Small intestine (tissue), 7 donors: ENCODE results near the gene GALE. TPM values are rescaled to one million over a fixed set of nuclear protein-coding genes. Genes with fewer than 3 reads are reported as not detected.

ENCODE experiments used
- DNase-seq, 2 donors: peaks; one replicate each; pipeline versions ENCODE4 v3.0.0 to v3.0.0-alpha.2; 2013
- FAIRE-seq: peaks from 2 replicates; lab custom pipeline; 2012; peaks lifted over from hg19 to GRCh38; lab: Jason Lieb, UNC
- H3K27ac ChIP-seq, 3 donors: one replicate each; pipeline ENCODE4 v1.5.1; 2013; ENCODE audit warnings: low read length in 2 of 3, mild to moderate bottlenecking in 2 of 3, control low read depth in 1 of 3, inconsistent platforms in 1 of 3, low read depth in 1 of 3, moderate library complexity in 1 of 3
- H3K27me3 ChIP-seq, 3 donors: one replicate each; pipeline ENCODE4 v1.6.1; 2013; ENCODE audit warnings: low read length in 3 of 3, inconsistent platforms in 1 of 3; ENCODE audit not compliant: control insufficient read depth in 3 of 3, insufficient read depth in 3 of 3
- H3K36me3 ChIP-seq, 3 donors: one replicate each; pipeline ENCODE4 v1.6.1; 2013; ENCODE audit warnings: low read length in 3 of 3, inconsistent platforms in 1 of 3, low read depth in 1 of 3, mild to moderate bottlenecking in 1 of 3, moderate library complexity in 1 of 3; ENCODE audit not compliant: control insufficient read depth in 3 of 3, insufficient read depth in 2 of 3
- H3K4me1 ChIP-seq, 3 donors: one replicate each; pipeline ENCODE4 v1.6.1; 2013; ENCODE audit warnings: low read length in 2 of 3, inconsistent platforms in 1 of 3, low read depth in 1 of 3, mild to moderate bottlenecking in 1 of 3, moderate library complexity in 1 of 3; ENCODE audit not compliant: control insufficient read depth in 3 of 3, insufficient read depth in 2 of 3
- H3K4me3 ChIP-seq, 3 donors: one replicate each; pipeline ENCODE4 v1.5.1; 2013; ENCODE audit warnings: low read length in 3 of 3, control low read depth in 1 of 3, inconsistent platforms in 1 of 3, low read depth in 1 of 3, mild to moderate bottlenecking in 1 of 3, moderate library complexity in 1 of 3
- H3K9me3 ChIP-seq, 2 donors: one replicate each; pipeline ENCODE4 v1.6.1; 2013; ENCODE audit warnings: low read depth in 1 of 2, low read length in 1 of 2; ENCODE audit not compliant: control insufficient read depth in 2 of 2, insufficient read depth in 1 of 2
- WGBS, 3 donors: extraction: QIAGEN DNeasy Blood & Tissue Kit; methylation state at CpG; one replicate each; pipeline ENCODE4 v1.1.7; 2013; 5-methylcytosine and 5-hydroxymethylcytosine counted together
- polyA plus RNA-seq, 4 donors: library from polyadenylated mRNA; stranded (reverse) in 3 of 4; unstranded in 1 of 4; fragments of 200-250 nt in 3 of 4; fragments of 120-200 nt in 1 of 4; gene quantifications; one replicate each; pipeline versions ENCODE4 v1.2.1 to v1.2.3, GENCODE V29; 2013
- donor health status: healthy with polysubstance abuse.
- donor health status: control.
- donor health status: control.
- donor health status: Bipolar disorder and iron deficiency.
- donor health status: healthy.

GALE gene
- polyA plus RNA-seq, 4 donors = 76.6 to 289 (median 198) TPM

DNA sequence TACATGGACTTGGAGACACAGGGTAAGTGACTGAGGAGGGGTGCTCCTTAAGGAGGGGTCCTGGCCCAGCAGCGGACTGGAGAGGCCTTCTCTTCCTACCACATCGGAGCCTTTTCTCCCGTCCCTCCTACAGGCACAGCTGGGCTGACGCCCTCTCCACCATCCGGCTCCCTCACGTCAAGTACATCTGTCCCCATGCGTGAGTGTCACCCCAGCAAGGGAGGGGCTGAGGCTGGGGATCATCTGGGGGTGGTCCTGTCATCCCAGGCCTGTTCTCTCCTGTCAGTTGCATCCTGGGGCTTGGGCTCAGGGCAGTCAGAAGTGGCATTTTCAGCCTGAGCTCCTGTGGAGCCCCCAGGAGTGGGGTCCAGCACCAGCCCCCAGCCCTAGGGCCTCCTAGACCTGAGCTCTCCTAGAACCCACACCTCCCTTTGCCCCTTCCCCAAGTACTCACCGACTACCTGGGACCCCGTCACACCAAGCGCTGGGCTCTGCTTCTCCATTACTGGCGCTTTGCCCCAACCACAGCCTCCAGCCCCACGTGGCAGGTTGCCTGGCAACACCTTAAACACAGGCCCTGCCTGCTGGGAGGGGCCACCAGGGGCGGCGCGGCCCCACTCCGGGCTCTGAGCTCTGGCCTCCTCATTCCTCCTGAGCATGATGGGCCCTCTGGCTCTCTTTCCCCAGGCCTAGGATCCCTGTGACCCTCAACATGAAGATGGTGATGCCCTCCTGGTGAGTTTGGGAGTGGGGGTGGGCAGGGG lies 7.4 kb downstream of the GALE start:
- no peak for FAIRE-seq
- peaks cover 4 to 48% (median 4%) of the 10 kb centered on the region in 3 donors for H3K4me1 ChIP-seq
- H3K4me3 ChIP-seq = no peak overlapping the region
- DNase-seq = peak; percentile 72 to 89
- H3K27ac ChIP-seq = peak overlapping the region in 1 of 3 donors; percentile 56
- peaks cover 8 to 67% (median 9%) of the 10 kb centered on the region in 3 donors for H3K36me3 ChIP-seq
- H3K27me3 ChIP-seq = no peaks in the 10 kb centered on the region
- no peaks in the 10 kb centered on the region for H3K9me3 ChIP-seq
- WGBS, 3 donors = 45 to 62% (median 54%) methylated on average over 16 of the region's 16 CpGs

DNA sequence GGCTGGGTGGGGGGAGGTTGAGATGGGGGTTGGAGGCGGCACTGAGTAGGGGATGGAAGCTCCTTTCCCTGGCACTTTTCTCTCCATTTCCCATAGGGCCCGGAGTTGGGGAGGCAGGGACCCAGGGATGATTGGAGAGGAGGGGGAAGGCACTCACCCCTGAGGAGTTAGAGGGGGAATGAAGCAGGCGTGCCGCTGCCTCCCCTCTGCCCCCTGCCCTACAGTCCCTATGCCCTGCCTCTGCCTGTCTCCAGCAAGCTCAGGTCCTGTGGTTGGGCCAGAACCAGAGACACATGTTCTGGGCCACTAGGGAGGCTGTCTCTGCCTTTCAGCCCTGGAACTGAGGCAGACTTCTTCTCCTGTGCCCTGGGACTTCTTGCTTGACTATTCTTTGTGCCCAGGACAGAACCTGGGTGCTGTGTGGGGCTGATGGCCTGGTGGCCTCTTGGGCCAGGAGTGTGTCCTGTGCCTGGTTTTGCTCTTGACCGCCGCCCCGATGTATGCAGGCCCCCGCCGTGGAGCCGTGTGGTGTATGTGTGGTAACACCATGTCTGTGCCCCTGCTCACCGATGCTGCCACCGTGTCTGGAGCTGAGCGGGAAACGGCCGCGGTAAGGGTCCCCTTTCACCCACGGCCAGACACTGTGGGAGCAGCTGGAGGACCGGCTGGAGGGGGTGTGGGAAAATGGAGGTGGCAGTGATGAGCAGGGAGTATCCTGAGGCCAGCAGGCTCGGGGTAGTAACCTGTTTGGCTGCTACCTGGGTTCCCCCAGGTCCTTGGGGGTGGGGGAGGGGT lies 8.2 kb downstream of the GALE start:
- no peak for FAIRE-seq
- peaks cover 4 to 41% (median 4%) of the 10 kb centered on the region in 3 donors for H3K4me1 ChIP-seq
- DNase-seq = no peak

DNA sequence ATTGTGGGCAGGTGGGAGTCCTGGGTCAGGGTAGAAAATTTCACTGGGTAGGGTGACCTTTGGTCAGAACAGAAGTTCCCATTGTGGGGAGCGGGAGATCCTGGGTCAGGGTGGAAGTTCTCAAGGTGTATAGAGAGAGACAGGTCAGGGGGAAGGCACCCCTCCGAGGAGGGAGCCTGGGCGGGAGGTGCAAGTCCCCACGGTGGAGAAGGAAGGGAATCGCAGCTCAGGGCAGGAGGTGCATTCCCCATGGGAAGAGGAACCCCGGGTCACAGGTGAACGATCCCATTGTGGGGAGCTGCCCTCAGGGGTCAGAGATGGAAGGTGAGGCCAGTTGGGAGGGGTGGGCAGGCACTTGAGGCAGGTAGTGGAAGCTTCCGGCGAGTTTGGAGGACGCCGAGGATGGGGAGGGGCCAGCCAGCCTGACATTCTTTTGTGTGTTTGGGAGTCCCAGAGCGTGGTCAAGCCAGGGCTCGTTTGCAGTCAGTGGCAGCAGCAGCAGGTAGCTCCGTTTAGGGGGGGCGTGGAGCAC lies 9.0 kb downstream of the GALE start:
- peak; percentile 45 to 60 for DNase-seq
- Histone ChIP-seq H3K27ac (peak overlapping the region; percentile 12 to 87 (median 58)), H3K4me3 (peak overlapping the region; percentile 79 to 89 (median 85)), H3K36me3 (peaks cover 8 to 57% (median 16%) of the 10 kb centered on the region in 3 donors), H3K27me3 (no peaks in the 10 kb centered on the region), H3K9me3 (no peaks in the 10 kb centered on the region), H3K4me1 (peaks cover 4 to 35% (median 4%) of the 10 kb centered on the region in 3 donors)
- no peak for FAIRE-seq
- WGBS, 3 donors = 0 to 2% (median 1%) methylated on average over 15 of the region's 15 CpGs

More for the DNA sequence above, 8.2 kb downstream of the GALE start:
- peak overlapping the region in 2 of 3 donors; percentile 79 to 89 for H3K4me3 ChIP-seq
- peak overlapping the region in 1 of 3 donors; percentile 55 for H3K27ac ChIP-seq
- H3K36me3 ChIP-seq = peaks cover 8 to 61% (median 13%) of the 10 kb centered on the region in 3 donors
- 63 to 73% (median 68%) methylated on average over 18 to 19 of the region's 19 CpGs for WGBS, 3 donors
- H3K9me3 ChIP-seq = no peaks in the 10 kb centered on the region
- no peaks in the 10 kb centered on the region for H3K27me3 ChIP-seq

DNA sequence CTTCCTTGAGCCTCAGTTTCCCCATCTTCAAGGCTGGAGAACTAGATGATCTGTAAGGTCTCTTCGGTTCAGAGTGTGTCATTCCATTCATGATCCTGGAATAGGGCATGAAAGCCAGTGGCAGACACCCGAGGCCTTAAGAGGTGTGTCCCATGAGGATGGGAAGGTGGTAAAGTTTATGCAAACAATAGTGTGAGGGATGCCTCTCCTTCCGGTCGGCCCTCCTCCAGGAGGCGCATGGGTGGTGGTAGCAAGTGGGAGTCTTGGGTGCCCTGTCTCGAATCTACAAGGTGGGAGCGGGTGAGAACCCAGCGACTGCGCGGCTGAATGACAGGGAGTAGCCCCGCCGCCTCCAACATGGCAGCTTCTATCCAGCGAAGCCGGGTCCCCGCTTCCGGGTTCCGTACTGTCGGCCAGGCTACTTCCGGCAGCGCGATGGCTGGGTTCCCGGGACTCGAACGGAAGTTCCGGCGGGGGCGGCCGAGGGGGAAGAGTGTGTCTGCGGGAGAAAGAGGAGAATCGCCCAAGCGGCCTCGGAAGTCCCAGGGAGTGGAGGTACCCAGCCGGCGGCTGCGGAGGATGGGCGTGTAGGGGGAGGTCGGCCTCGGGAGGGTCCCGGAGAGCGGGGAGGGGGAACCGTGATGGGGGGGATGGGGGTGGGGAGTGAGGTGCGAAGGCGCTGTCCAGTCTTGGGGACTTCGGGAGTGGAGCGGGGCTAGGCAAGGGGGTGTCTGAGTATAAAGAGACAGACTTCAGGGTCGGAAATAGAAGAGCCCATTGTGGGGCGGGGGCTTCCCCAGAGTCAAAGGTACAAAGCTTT lies 9.6 kb downstream of the GALE start, which contains the start of gene LYPLA2:
TSS of gene LYPLA2 (plus strand) at position 450 of the 820 bp plus-strand sequence. CDS start 1,538 bp downstream, outside the sequence.
- 1% methylated on average over 47 of the region's 47 CpGs for WGBS, 3 donors
- H3K4me3 ChIP-seq = peak within 1 kb of the TSS; percentile 79 to 89 (median 85)
- H3K27me3 ChIP-seq = no peaks in the 10 kb centered on the region
- peaks cover 10 to 52% (median 16%) of the 10 kb centered on the region in 3 donors for H3K36me3 ChIP-seq
- H3K9me3 ChIP-seq = no peaks in the 10 kb centered on the region
- peaks cover 4 to 33% (median 4%) of the 10 kb centered on the region in 3 donors for H3K4me1 ChIP-seq
- peak within 1 kb of the TSS; percentile 58 to 87 (median 62) for H3K27ac ChIP-seq
- FAIRE-seq = no peak
- peak; percentile 89 to 94 for DNase-seq

DNA sequence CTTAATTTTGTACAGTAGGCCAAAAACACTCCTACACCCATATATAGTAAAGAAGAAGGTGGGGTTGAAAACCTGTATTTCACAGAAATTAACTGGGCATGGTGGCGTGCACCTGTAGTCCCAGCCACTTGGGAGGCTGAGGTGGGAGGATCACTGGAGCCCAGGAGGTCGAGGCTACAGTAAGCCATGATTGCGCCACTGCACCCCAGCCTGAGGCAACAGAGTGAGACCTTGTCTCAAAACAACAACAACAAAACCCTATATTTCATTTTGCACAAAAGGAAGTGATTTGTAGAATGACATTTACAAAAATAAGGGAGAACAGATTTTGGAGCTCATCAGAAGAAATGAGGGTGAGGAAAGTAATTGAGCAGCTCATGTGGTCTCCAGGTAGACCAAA lies 11.9 kb downstream of the GALE start:
- Histone ChIP-seq H3K4me1 (peaks cover 4 to 22% (median 4%) of the 10 kb centered on the region in 3 donors), H3K4me3 (no peak overlapping the region), H3K27me3 (no peaks in the 10 kb centered on the region), H3K27ac (no peak overlapping the region), H3K36me3 (peaks cover 5 to 39% (median 15%) of the 10 kb centered on the region in 3 donors), H3K9me3 (no peaks in the 10 kb centered on the region)
- 94 to 97% (median 96%) methylated on average over 3 of the region's 3 CpGs for WGBS, 3 donors
- no peak for FAIRE-seq
- no peak for DNase-seq

DNA sequence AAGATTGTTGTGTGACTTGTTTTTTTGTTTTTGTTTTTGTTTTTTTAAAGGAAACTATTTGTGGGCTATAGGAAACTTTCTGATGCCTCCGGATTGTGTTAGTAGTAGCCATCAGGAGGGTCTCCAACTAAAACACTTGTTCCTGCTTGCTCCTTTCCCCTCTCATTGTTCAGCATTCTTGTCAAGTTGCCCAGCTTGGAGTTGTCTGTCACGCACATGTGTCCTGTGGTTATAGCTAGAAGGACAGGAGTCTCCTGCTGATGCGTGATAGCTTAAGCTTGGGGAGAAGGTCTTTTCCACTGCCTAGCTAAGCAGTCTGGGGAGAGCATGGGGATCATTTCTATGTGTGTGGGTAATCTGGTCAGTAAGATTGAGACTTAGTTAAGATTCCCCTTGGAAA lies 12.9 kb downstream of the GALE start:
- no peak overlapping the region for H3K4me3 ChIP-seq
- no peaks in the 10 kb centered on the region for H3K9me3 ChIP-seq
- H3K36me3 ChIP-seq = peaks cover 2 to 36% (median 15%) of the 10 kb centered on the region in 3 donors
- peaks cover 4 to 12% (median 4%) of the 10 kb centered on the region in 3 donors for H3K4me1 ChIP-seq
- no peak for FAIRE-seq
- no peaks in the 10 kb centered on the region for H3K27me3 ChIP-seq
- 91 to 97% (median 95%) methylated on average over 3 of the region's 3 CpGs for WGBS, 3 donors
- H3K27ac ChIP-seq = no peak overlapping the region
- no peak for DNase-seq

DNA sequence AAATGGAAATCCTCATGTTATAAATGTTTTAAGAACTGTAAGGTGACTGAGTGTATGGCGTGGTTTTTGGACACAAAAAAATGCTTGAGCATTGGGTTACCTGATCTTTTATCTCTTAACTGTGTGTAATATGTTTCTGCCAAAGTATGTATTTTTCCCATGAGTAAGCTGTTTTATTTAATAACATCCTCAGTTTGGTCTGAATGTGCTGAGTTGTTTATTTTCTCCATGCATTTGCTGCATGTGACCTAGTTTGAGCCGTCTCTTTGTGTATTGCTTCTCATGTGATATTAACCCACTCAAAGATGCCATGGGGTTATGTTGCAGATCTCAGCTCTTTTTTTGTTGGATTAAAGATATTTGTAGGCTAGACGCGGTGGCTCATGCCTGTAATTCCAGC lies 15.7 kb downstream of the GALE start:
- H3K27me3 ChIP-seq = no peaks in the 10 kb centered on the region
- peaks cover 0 to 3% (median 0%) of the 10 kb centered on the region in 3 donors for H3K4me1 ChIP-seq
- WGBS, 3 donors = 78 to 90% (median 84%) methylated on average over 4 of the region's 4 CpGs
- FAIRE-seq (no peak), DNase-seq (no peak)
- H3K9me3 ChIP-seq = no peaks in the 10 kb centered on the region
- H3K4me3 ChIP-seq = no peak overlapping the region
- H3K36me3 ChIP-seq = peaks cover 2 to 45% (median 18%) of the 10 kb centered on the region in 3 donors
- no peak overlapping the region for H3K27ac ChIP-seq
